NCI-H146 (cell line): ENCODE data around the gene OLFML2B.
"Not testable (repeated sequence)": the region's sequence is repeated elsewhere in the genome, so short reads cannot be mapped to it uniquely, and the experiment has no call there.

Experiments
- DNase-seq: peaks from one replicate; lab custom pipeline; 2025; lab: John Stamatoyannopoulos, UW

The OLFML2B gene

GRCh38 chr1:162035241-162035640, 11.6 kb upstream of the OLFML2B start:
- no peak for DNase-seq

- DNase-seq: peak; percentile 27
Measured at GRCh38 chr1:162033428-162033827, 9.8 kb upstream of the OLFML2B start.

- no peak for DNase-seq
Measured at GRCh38 chr1:162030759-162031280, 7.2 kb upstream of the OLFML2B start.

- DNase-seq: no peak
Measured at GRCh38 chr1:162029157-162029556, 5.5 kb upstream of the OLFML2B start.

GRCh38 chr1:162028726-162029125, 5.1 kb upstream of the OLFML2B start:
- no peak for DNase-seq

- DNase-seq: no peak
Measured at GRCh38 chr1:162026881-162027280, 3.2 kb upstream of the OLFML2B start.

- no peak for DNase-seq
Measured at GRCh38 chr1:162025541-162025940, 1.9 kb upstream of the OLFML2B start.

GRCh38 chr1:162023181-162023546, 505 bp downstream of the OLFML2B start:
- DNase-seq: no peak

- no peak for DNase-seq
Measured at GRCh38 chr1:162022626-162023025, 1.0 kb downstream of the OLFML2B start.

GRCh38 chr1:162021124-162021523, 2.5 kb downstream of the OLFML2B start:
- DNase-seq: no peak

GRCh38 chr1:162020150-162020549, 3.5 kb downstream of the OLFML2B start:
- DNase-seq: no peak

GRCh38 chr1:162019446-162019845, 4.2 kb downstream of the OLFML2B start:
- no peak for DNase-seq

- no peak for DNase-seq
Measured at GRCh38 chr1:162019006-162019405, 4.7 kb downstream of the OLFML2B start.

- no peak for DNase-seq
Measured at GRCh38 chr1:162018418-162018817, 5.3 kb downstream of the OLFML2B start.

- DNase-seq: not testable (repeated sequence)
Measured at GRCh38 chr1:162017791-162018190, 5.9 kb downstream of the OLFML2B start.

- DNase-seq: no peak
Measured at GRCh38 chr1:162016631-162017030, 7.0 kb downstream of the OLFML2B start.

- DNase-seq: no peak
Measured at GRCh38 chr1:162015196-162015595, 8.5 kb downstream of the OLFML2B start.

- DNase-seq: no peak
Measured at GRCh38 chr1:162014202-162014601, 9.5 kb downstream of the OLFML2B start.

GRCh38 chr1:162013289-162013688, 10.4 kb downstream of the OLFML2B start:
- no peak for DNase-seq

- DNase-seq: no peak
Measured at GRCh38 chr1:162011337-162012012, 12.2 kb downstream of the OLFML2B start.

GRCh38 chr1:162010175-162010506, 13.5 kb downstream of the OLFML2B start:
- no peak for DNase-seq

- no peak for DNase-seq
Measured at GRCh38 chr1:162009501-162010174, 14.0 kb downstream of the OLFML2B start.

GRCh38 chr1:162008799-162009198, 14.9 kb downstream of the OLFML2B start:
- DNase-seq: peak; percentile 41

- DNase-seq: no peak
Measured at GRCh38 chr1:162007466-162007865, 16.2 kb downstream of the OLFML2B start.
